Progenitor cell of endocrine pancreas (in vitro differentiated cells): ENCODE data around the gene PLOD3. TPM values are rescaled to one million over a fixed set of nuclear protein-coding genes. Genes with fewer than 3 reads are reported as not detected.
"Not testable (repeated sequence)": the region's sequence is repeated elsewhere in the genome, so short reads cannot be mapped to it uniquely, and the experiment has no call there.

Experiments used
- DNase-seq: peaks from one replicate; pipeline ENCODE4 v3.0.0; 2021; ENCODE audit warnings: low spot score; ENCODE audit not compliant: unreplicated experiment
- H3K27ac Mint-ChIP-seq: 2 replicates; pipeline ENCODE4 v1.8.0; 2021; ENCODE audit warnings: mild to moderate bottlenecking, moderate library complexity, mixed read lengths
- H3K27me3 Mint-ChIP-seq: 2 replicates; pipeline ENCODE4 v1.8.0; 2021; ENCODE audit warnings: mixed read lengths
- H3K36me3 Mint-ChIP-seq: 2 replicates; pipeline ENCODE4 v1.8.0; 2022; ENCODE audit warnings: mixed read lengths; ENCODE audit not compliant: insufficient read depth
- H3K4me1 Mint-ChIP-seq: 2 replicates; pipeline ENCODE4 v1.8.0; 2021; ENCODE audit warnings: low read depth, mixed read lengths
- H3K4me3 Mint-ChIP-seq: 2 replicates; pipeline ENCODE4 v1.8.0; 2021; ENCODE audit warnings: low read depth, mild to moderate bottlenecking, moderate library complexity, mixed read lengths
- H3K9me3 Mint-ChIP-seq: 2 replicates; pipeline ENCODE4 v1.8.0; 2021; ENCODE audit warnings: low read depth, mixed read lengths
- CTCF ChIP-seq: fragments of 200-600 bp; sonication (generic); IDR thresholded peaks from one replicate; pipeline ENCODE4 v1.5.0; 2021; ENCODE audit warnings: antibody characterized with exemption, mild to moderate bottlenecking; ENCODE audit not compliant: unreplicated experiment
- total RNA-seq: library from RNA; stranded (reverse); gene quantifications from 2 replicates; pipeline ENCODE4 v1.2.1, GENCODE V29; 2021

PLOD3 gene
- total RNA-seq, 1 donor from 2014 or later, result 89.8 TPM

GRCh38 chr7:101201695-101202602, 15.4 kb downstream of the PLOD3 start:
- no peak for TF ChIP-seq CTCF
- peaks cover 42% of the 10 kb centered on the region for H3K27me3 Mint-ChIP-seq
- no peak for DNase-seq
- H3K4me3 Mint-ChIP-seq, result no peak overlapping the region
- no peaks in the 10 kb centered on the region for H3K9me3 Mint-ChIP-seq
- peaks cover 6% of the 10 kb centered on the region for H3K4me1 Mint-ChIP-seq
- peaks cover 3% of the 10 kb centered on the region for H3K36me3 Mint-ChIP-seq
- no peak overlapping the region for H3K27ac Mint-ChIP-seq

GRCh38 chr7:101200862-101201599, 16.4 kb downstream of the PLOD3 start, which contains the start of gene MOGAT3:
MOGAT3 (minus strand) TSS chr7:101201036; CDS start chr7:101200854, 182 bp downstream.
- TF ChIP-seq CTCF, result no peak
- H3K36me3 Mint-ChIP-seq, result peaks cover 3% of the 10 kb centered on the region
- no peak within 1 kb of the TSS for H3K4me3 Mint-ChIP-seq
- no peaks in the 10 kb centered on the region for H3K9me3 Mint-ChIP-seq
- DNase-seq, result no peak
- H3K4me1 Mint-ChIP-seq, result peaks cover 6% of the 10 kb centered on the region
- no peak within 1 kb of the TSS for H3K27ac Mint-ChIP-seq
- peaks cover 42% of the 10 kb centered on the region for H3K27me3 Mint-ChIP-seq

GRCh38 chr7:101200504-101200861, 16.9 kb downstream of the PLOD3 start:
- H3K27ac Mint-ChIP-seq, result no peak overlapping the region
- TF ChIP-seq CTCF, result no peak
- DNase-seq, result no peak
- no peaks in the 10 kb centered on the region for H3K9me3 Mint-ChIP-seq
- H3K27me3 Mint-ChIP-seq, result peaks cover 42% of the 10 kb centered on the region
- H3K36me3 Mint-ChIP-seq, result no peaks in the 10 kb centered on the region
- peaks cover 6% of the 10 kb centered on the region for H3K4me1 Mint-ChIP-seq
- no peak overlapping the region for H3K4me3 Mint-ChIP-seq

GRCh38 chr7:101199522-101199921, 17.9 kb downstream of the PLOD3 start:
- H3K27ac Mint-ChIP-seq, H3K9me3 Mint-ChIP-seq, H3K36me3 Mint-ChIP-seq, H3K4me3 Mint-ChIP-seq, DNase-seq, H3K4me1 Mint-ChIP-seq: not testable (repeated sequence)
- H3K27me3 Mint-ChIP-seq, result peaks cover 47% of the 10 kb centered on the region

- Mint-ChIP-seq H3K4me3 (no peak overlapping the region), H3K36me3 (no peaks in the 10 kb centered on the region), H3K9me3 (no peaks in the 10 kb centered on the region), H3K27me3 (peaks cover 37% of the 10 kb centered on the region), H3K4me1 (peaks cover 6% of the 10 kb centered on the region), H3K27ac (no peak overlapping the region)
- no peak for TF ChIP-seq CTCF
- no peak for DNase-seq
These were observed 18.9 kb downstream of the PLOD3 start for GRCh38 chr7:101198476-101198875.
